ENCODE data around the gene MEF2C.

DNA sequence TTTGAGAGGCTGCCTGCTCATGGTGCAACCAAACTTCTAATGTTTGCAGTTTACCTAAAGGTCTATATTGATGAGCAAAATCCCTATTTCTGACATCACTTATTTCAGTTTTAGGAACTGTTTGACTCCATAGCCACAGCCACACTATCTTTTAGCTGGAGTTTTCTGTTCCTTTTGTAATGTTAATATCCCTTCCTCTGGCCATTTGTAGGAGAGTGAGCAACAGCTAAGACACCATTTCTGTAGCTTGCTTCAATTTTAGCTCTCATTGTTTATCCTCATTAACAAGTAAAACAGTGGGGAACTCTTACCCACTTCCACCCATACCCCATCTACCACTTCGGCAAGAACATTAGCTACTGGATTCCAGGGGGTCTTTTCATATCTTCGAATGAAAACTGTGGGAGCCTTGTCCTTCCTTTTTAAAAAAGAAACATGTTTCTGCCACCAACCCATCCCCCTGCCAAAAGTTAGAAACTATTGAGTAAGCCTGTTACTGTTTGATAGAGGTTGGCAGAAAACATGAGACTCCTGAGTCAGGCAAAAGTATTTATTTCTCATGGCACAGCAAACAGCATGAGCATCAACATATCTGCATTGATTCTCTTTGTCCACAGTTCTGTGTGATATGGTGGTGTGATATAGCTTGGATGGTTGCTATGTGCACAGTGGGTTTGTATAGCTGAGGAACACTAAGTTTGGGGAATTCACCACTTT lies 174.1 kb downstream of the MEF2C start:
- TF ChIP-seq, protein P1, sequence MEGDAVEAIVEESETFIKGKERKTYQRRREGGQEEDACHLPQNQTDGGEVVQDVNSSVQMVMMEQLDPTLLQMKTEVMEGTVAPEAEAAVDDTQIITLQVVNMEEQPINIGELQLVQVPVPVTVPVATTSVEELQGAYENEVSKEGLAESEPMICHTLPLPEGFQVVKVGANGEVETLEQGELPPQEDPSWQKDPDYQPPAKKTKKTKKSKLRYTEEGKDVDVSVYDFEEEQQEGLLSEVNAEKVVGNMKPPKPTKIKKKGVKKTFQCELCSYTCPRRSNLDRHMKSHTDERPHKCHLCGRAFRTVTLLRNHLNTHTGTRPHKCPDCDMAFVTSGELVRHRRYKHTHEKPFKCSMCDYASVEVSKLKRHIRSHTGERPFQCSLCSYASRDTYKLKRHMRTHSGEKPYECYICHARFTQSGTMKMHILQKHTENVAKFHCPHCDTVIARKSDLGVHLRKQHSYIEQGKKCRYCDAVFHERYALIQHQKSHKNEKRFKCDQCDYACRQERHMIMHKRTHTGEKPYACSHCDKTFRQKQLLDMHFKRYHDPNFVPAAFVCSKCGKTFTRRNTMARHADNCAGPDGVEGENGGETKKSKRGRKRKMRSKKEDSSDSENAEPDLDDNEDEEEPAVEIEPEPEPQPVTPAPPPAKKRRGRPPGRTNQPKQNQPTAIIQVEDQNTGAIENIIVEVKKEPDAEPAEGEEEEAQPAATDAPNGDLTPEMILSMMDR (IDR thresholded peaks at IDR 0.05), result no peak
- no peak for TF ChIP-seq POLR2AphosphoS5 (IDR thresholded peaks at IDR 0.05)
- no peak for TF ChIP-seq EP300 (IDR thresholded peaks at IDR 0.05; ENCODE audit: low read depth)
- no peak for TF ChIP-seq POLR2A (IDR thresholded peaks at IDR 0.05)
